WTC11 (cell line): ENCODE results near the gene TSPAN18.

Source experiments
- ATF1 ChIP-seq: sonication (generic); formaldehyde crosslinking; IDR thresholded peaks from 2 replicates; pipeline ENCODE4 v1.8.1; 2023; ENCODE audit warnings: mild to moderate bottlenecking, moderate library complexity, missing genetic modification reagents
- ATF2 ChIP-seq: sonication (generic); formaldehyde crosslinking; IDR thresholded peaks from 2 replicates; pipeline ENCODE4 v1.8.1; 2022; ENCODE audit warnings: low read depth, missing genetic modification reagents, borderline replicate concordance
- CBFB ChIP-seq: sonication (generic); formaldehyde crosslinking; IDR thresholded peaks from 2 replicates; pipeline ENCODE4 v1.8.1; 2022; ENCODE audit warnings: mild to moderate bottlenecking, low read depth, missing genetic modification reagents
- CTCF ChIP-seq: fragments of 200-600 bp; IDR thresholded peaks from 2 replicates; pipeline ENCODE4 v1.8.0; 2022; ENCODE audit warnings: antibody characterized with exemption
- FOXP1 ChIP-seq: sonication (generic); formaldehyde crosslinking; IDR thresholded peaks from 2 replicates; pipeline ENCODE4 v1.8.0; 2022; ENCODE audit warnings: missing genetic modification reagents, mild to moderate bottlenecking, moderate library complexity, borderline replicate concordance
- KAT7 ChIP-seq: sonication (generic); formaldehyde crosslinking; IDR thresholded peaks from 2 replicates; pipeline ENCODE4 v1.8.1; 2023; ENCODE audit warnings: missing genetic modification reagents, mild to moderate bottlenecking, borderline replicate concordance
- MAX ChIP-seq: sonication (generic); formaldehyde crosslinking; IDR thresholded peaks from 2 replicates; pipeline ENCODE4 v1.8.0; 2022; ENCODE audit warnings: mild to moderate bottlenecking, missing genetic modification reagents
- NR3C1 ChIP-seq: sonication (generic); formaldehyde crosslinking; conservative IDR thresholded peaks from 2 replicates; pipeline ENCODE4 v1.8.1; 2023; ENCODE audit warnings: low read depth, mild to moderate bottlenecking, missing genetic modification reagents
- USF2 ChIP-seq: sonication (generic); formaldehyde crosslinking; IDR thresholded peaks from 2 replicates; pipeline ENCODE4 v1.8.1; 2023; ENCODE audit warnings: mild to moderate bottlenecking, missing genetic modification reagents, moderate library complexity
- ZBTB21 ChIP-seq: sonication (generic); formaldehyde crosslinking; IDR thresholded peaks from 2 replicates; pipeline ENCODE4 v1.8.1; 2023; ENCODE audit warnings: mild to moderate bottlenecking, missing genetic modification reagents, borderline replicate concordance
- ZNF232 ChIP-seq: sonication (generic); formaldehyde crosslinking; IDR thresholded peaks from 2 replicates; pipeline ENCODE4 v1.8.0; 2022; ENCODE audit warnings: mild to moderate bottlenecking, missing genetic modification reagents
- ZNF396 ChIP-seq: fragments of 250-450 bp; sonication (Bioruptor Pico); IDR thresholded peaks from 2 replicates; pipeline ENCODE4 v1.8.0; 2021; ENCODE audit warnings: mild to moderate bottlenecking, moderate library complexity, borderline replicate concordance
- ZNF423 ChIP-seq: fragments of 250-450 bp; sonication (Bioruptor Pico); IDR thresholded peaks from 2 replicates; pipeline ENCODE4 v2.1.2; 2022; ENCODE audit warnings: mild to moderate bottlenecking, moderate library complexity

GRCh38 chr11:44701276-44701675 is 25.5 kb upstream of the TSPAN18 start:
- TF ChIP-seq ZBTB21: no peak
- TF ChIP-seq CTCF: no peak
- TF ChIP-seq FOXP1: no peak
- TF ChIP-seq NR3C1 (CRISPR knock-in tag): no peak
- no peak for TF ChIP-seq CBFB
- TF ChIP-seq USF2 (CRISPR knock-in tag): no peak
- no peak for TF ChIP-seq ATF1
- TF ChIP-seq ZNF423 (CRISPR knock-in tag): no peak
- TF ChIP-seq ZNF232 (CRISPR knock-in tag): no peak
- no peak for TF ChIP-seq ZNF396
- TF ChIP-seq ATF2 (CRISPR knock-in tag): no peak
- no peak for TF ChIP-seq MAX (CRISPR knock-in tag)
- no peak for TF ChIP-seq KAT7
